B cell (primary cell): Measurements from ENCODE around the gene TNIK. TPM values are rescaled to one million over a fixed set of nuclear protein-coding genes. Genes with fewer than 3 reads are reported as not detected.

Experiments
- ATAC-seq: fragments of 200-7000 bp; cut with Tn5 transposase; one replicate; pipeline ENCODE4 v1.10.0; 2021; ENCODE audit warnings: low read depth, mild to moderate bottlenecking, moderate number of reproducible peaks, moderate library complexity
- CTCF ChIA-PET: fragments of 350-600 bp; sonication (Branson Sonifier 250); formaldehyde crosslinking; loops from one replicate; lab custom pipeline; 2021; ENCODE audit warnings: antibody characterized with exemption, inconsistent platforms; lab: Charles Lee
- POLR2A ChIA-PET: fragments of 350-600 bp; sonication (Branson Sonifier 250); formaldehyde crosslinking; loops from one replicate; lab custom pipeline; 2021; ENCODE audit warnings: antibody characterized with exemption; lab: Charles Lee
- DNase-seq: peaks from one replicate; pipeline ENCODE4 v3.0.0; 2013
- H2AFZ ChIP-seq: 2 replicates; pipeline ENCODE4 v1.6.1; 2012; ENCODE audit warnings: mild to moderate bottlenecking, low read depth, low read length; ENCODE audit not compliant: insufficient read depth, poor library complexity, severe bottlenecking
- H3K27ac ChIP-seq, 2 donors: 1 replicate in 1 of 2; 2 replicates in 1 of 2; pipeline ENCODE4 v1.5.1; 2012 to 2013; ENCODE audit warnings: low read length in 2 of 2, mild to moderate bottlenecking in 2 of 2, moderate library complexity in 1 of 2
- H3K27me3 ChIP-seq, 4 experiments: fragments of 200-600 bp in 1 of 4; sonication (generic) in 1 of 4; replicated peaks in 1 of 4; 1 replicate in 2 of 4; 2 replicates in 2 of 4; pipeline versions ENCODE4 v1.6.1 to v1.7.0; 2013 to 2016; ENCODE audit warnings: low read length in 3 of 4, mild to moderate bottlenecking in 2 of 4, mixed read lengths in 1 of 4, moderate library complexity in 1 of 4; ENCODE audit not compliant: insufficient read depth in 4 of 4, control insufficient read depth in 3 of 4; ENCODE audit errors: control extremely low read depth in 1 of 4
- H3K36me3 ChIP-seq, 2 experiments: replicated peaks in 1 of 2; 1 replicate in 1 of 2; 2 replicates in 1 of 2; pipeline versions ENCODE4 v1.6.1 to v1.7.1; 2013; ENCODE audit warnings: low read length in 1 of 2; ENCODE audit not compliant: insufficient read depth in 2 of 2, control insufficient read depth in 1 of 2; ENCODE audit errors: control extremely low read depth in 1 of 2, extremely low read depth in 1 of 2
- H3K4me1 ChIP-seq, 2 donors: fragments of 200-600 bp in 1 of 2; sonication (generic) in 1 of 2; 1 replicate in 1 of 2; 2 replicates in 1 of 2; pipeline versions ENCODE4 v1.5.1 to v1.6.1; 2013 to 2017; ENCODE audit warnings: low read length in 2 of 2; ENCODE audit not compliant: control insufficient read depth in 2 of 2, insufficient read depth in 2 of 2
- H3K4me2 ChIP-seq: replicated peaks from 2 replicates; pipeline ENCODE3; 2012; ENCODE audit warnings: mild to moderate bottlenecking, low read depth, low read length; ENCODE audit not compliant: poor library complexity, severe bottlenecking
- H3K4me3 ChIP-seq, 5 experiments: fragments of 200-600 bp in 1 of 5; sonication (generic) in 1 of 5; 1 replicate in 3 of 5; 2 replicates in 2 of 5; pipeline versions ENCODE4 v1.5.1 to v1.7.0; 2011 to 2016; ENCODE audit warnings: low read length in 4 of 5, mild to moderate bottlenecking in 4 of 5, low read depth in 2 of 5, control low read depth in 1 of 5, moderate library complexity in 1 of 5; ENCODE audit not compliant: insufficient read depth in 1 of 5; ENCODE audit errors: control extremely low read depth in 1 of 5, extremely low read depth in 1 of 5
- H3K79me2 ChIP-seq: fragments of 200-600 bp; sonication (generic); one replicate; pipeline ENCODE4 v1.6.0; 2016; ENCODE audit warnings: low read length; ENCODE audit not compliant: control insufficient read depth, insufficient read depth
- H3K9ac ChIP-seq: fragments of 200-600 bp; sonication (generic); 2 replicates; pipeline ENCODE4 v1.6.1; 2017; ENCODE audit warnings: mild to moderate bottlenecking, low read length, moderate library complexity
- H3K9me3 ChIP-seq, 3 donors: one replicate each; pipeline versions ENCODE4 v1.6.1 to v1.7.1; 2013; ENCODE audit warnings: low read length in 2 of 3; ENCODE audit not compliant: control insufficient read depth in 2 of 3, insufficient read depth in 1 of 3; ENCODE audit errors: control extremely low read depth in 1 of 3
- H4K20me1 ChIP-seq: 2 replicates; pipeline ENCODE4 v1.6.0; 2012; ENCODE audit warnings: mild to moderate bottlenecking, low read length; ENCODE audit not compliant: insufficient read depth, control insufficient read depth, poor library complexity, severe bottlenecking
- H3K27ac Mint-ChIP-seq: one replicate; pipeline ENCODE4 v1.8.0; 2021; ENCODE audit warnings: mixed read lengths
- H3K27me3 Mint-ChIP-seq: one replicate; pipeline ENCODE4 v1.8.0; 2021; ENCODE audit warnings: mixed read lengths
- H3K4me1 Mint-ChIP-seq: one replicate; pipeline ENCODE4 v1.8.0; 2021; ENCODE audit warnings: mixed read lengths
- H3K4me3 Mint-ChIP-seq: one replicate; pipeline ENCODE4 v1.8.0; 2021; ENCODE audit warnings: mixed read lengths
- H3K9me3 Mint-ChIP-seq: one replicate; pipeline ENCODE4 v1.8.0; 2022; ENCODE audit warnings: mixed read lengths; ENCODE audit not compliant: insufficient read depth
- EZH2 ChIP-seq: IDR thresholded peaks from 2 replicates; pipeline ENCODE4 v1.6.1; 2012; ENCODE audit warnings: borderline replicate concordance, low read depth, mild to moderate bottlenecking, moderate library complexity, low read length; ENCODE audit not compliant: insufficient read depth, poor library complexity, severe bottlenecking
- WGBS: methylation state at CpG from one replicate; pipeline ENCODE4 v1.1.5; 2013; ENCODE audit warnings: missing lambda C conversion rate; ENCODE audit not compliant: insufficient coverage; 5-methylcytosine and 5-hydroxymethylcytosine counted together
- intact Hi-C: fragments of 100-400 bp; cut with micrococcal nuclease; formaldehyde crosslinking; loops from one replicate; pipeline ENCODE4 v1.10.0; 2022
- polyA plus RNA-seq: library from polyadenylated mRNA; depleted of rRNA; stranded (reverse); fragments of >200 nt; gene quantifications from 2 replicates; pipeline ENCODE4 v1.2.3, GENCODE V29; 2012
- total RNA-seq, 2 donors: library from RNA; stranded (reverse); fragments of 120-200 nt in 1 of 2; gene quantifications; 1 replicate in 1 of 2; 2 replicates in 1 of 2; pipeline versions ENCODE4 v1.2.3 to v1.2.4, GENCODE V29; 2013 to 2022
- TF ChIP-seq, protein P1 (sequence below): fragments of 200-600 bp; IDR thresholded peaks from one replicate; pipeline ENCODE4 v1.8.0; 2022; ENCODE audit warnings: antibody characterized with exemption, mild to moderate bottlenecking

TNIK gene
- total and polyA plus RNA-seq, 2 donors (not counting 1 experiment from before 2014, with no cell fraction given) = 0.66 to 7.7 TPM

DNA sequence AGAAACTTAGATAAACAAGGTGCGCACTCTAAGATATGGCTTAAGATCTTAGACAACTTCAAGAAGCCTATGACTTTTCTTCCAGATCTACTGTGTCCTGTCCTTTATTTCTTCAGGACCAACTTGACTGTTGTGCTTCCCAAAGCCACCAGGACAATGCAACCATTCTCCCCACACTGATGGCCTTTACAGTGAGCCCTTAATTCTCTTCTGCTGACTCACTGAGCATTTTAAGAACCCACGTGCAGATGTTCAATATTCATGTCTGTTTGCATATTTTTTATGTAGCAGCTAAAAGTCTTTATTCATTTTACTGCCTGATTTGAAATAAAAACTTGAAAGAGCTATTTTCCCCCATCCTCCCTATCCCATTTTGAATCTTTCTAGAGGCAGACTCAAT lies 330.4 kb downstream of the TNIK start:
- TF ChIP-seq, protein P1, sequence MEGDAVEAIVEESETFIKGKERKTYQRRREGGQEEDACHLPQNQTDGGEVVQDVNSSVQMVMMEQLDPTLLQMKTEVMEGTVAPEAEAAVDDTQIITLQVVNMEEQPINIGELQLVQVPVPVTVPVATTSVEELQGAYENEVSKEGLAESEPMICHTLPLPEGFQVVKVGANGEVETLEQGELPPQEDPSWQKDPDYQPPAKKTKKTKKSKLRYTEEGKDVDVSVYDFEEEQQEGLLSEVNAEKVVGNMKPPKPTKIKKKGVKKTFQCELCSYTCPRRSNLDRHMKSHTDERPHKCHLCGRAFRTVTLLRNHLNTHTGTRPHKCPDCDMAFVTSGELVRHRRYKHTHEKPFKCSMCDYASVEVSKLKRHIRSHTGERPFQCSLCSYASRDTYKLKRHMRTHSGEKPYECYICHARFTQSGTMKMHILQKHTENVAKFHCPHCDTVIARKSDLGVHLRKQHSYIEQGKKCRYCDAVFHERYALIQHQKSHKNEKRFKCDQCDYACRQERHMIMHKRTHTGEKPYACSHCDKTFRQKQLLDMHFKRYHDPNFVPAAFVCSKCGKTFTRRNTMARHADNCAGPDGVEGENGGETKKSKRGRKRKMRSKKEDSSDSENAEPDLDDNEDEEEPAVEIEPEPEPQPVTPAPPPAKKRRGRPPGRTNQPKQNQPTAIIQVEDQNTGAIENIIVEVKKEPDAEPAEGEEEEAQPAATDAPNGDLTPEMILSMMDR = no peak
- no peak for TF ChIP-seq EZH2
- 100% methylated on average over 1 of the region's 2 CpGs for WGBS
- CTCF ChIA-PET = no interaction called here

DNA sequence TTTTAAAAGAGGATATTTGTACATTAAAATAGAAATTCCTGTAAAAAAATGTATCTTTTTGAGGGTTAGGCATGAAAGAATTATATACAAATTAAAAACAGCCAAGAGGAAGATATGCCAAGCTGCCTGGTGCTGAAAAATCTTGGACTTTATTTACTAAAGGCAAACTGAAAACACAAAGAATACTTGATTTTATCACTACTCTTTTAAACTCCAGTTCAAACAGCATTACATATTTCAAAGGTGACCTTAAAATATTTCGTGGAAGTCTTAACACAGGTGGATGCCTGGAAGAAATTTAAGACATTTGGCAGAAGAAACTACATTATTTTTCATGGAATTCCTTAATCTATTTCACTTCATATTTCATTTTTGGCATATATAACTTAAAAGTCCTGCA lies 332.6 kb downstream of the TNIK start:
- H3K36me3 ChIP-seq = no peaks in the 10 kb centered on the region
- POLR2A ChIA-PET = no interaction called here
- H3K4me1 Mint-ChIP-seq = no peaks in the 10 kb centered on the region

More for the DNA sequence above, 330.4 kb downstream of the TNIK start:
- Histone ChIP-seq H3K9ac (no peak overlapping the region), H3K27ac (no peak overlapping the region), H2AFZ (no peak overlapping the region), H3K27me3 (no peaks in the 10 kb centered on the region), H3K4me3 (no peak overlapping the region), H3K4me2 (no peak overlapping the region), H3K4me1 (no peaks in the 10 kb centered on the region), H3K36me3 (no peaks in the 10 kb centered on the region), H4K20me1 (no peaks in the 10 kb centered on the region), H3K9me3 (no peaks in the 10 kb centered on the region), H3K79me2 (no peaks in the 10 kb centered on the region)
- no peaks in the 10 kb centered on the region for H3K9me3 Mint-ChIP-seq
- intact Hi-C loops = no loop called here
- no peak for ATAC-seq
- H3K27me3 Mint-ChIP-seq = no peaks in the 10 kb centered on the region
- H3K4me1 Mint-ChIP-seq = no peaks in the 10 kb centered on the region
- no peak for DNase-seq
- no peak overlapping the region for H3K4me3 Mint-ChIP-seq
- POLR2A ChIA-PET = no interaction called here
- H3K27ac Mint-ChIP-seq = no peak overlapping the region

More for the DNA sequence above, 332.6 kb downstream of the TNIK start:
- Histone ChIP-seq H3K27me3 (no peaks in the 10 kb centered on the region), H3K27ac (no peak overlapping the region), H3K4me3 (no peak overlapping the region), H3K9me3 (no peaks in the 10 kb centered on the region), H3K4me1 (no peaks in the 10 kb centered on the region), H3K9ac (no peak overlapping the region), H3K79me2 (no peaks in the 10 kb centered on the region), H4K20me1 (no peaks in the 10 kb centered on the region), H2AFZ (no peak overlapping the region), H3K4me2 (no peak overlapping the region)
- no CpG with 5 or more reads among the region's 1 CpG for WGBS
- ATAC-seq (no peak), DNase-seq (no peak)
- H3K27ac Mint-ChIP-seq = no peak overlapping the region
- H3K9me3 Mint-ChIP-seq = no peaks in the 10 kb centered on the region
- intact Hi-C loops = no loop called here
- H3K27me3 Mint-ChIP-seq = no peaks in the 10 kb centered on the region
- H3K4me3 Mint-ChIP-seq = no peak overlapping the region
- CTCF ChIA-PET = no interaction called here
- no peak for TF ChIP-seq EZH2
- TF ChIP-seq, protein P1 = no peak
